Fibroblast of villous mesenchyme (primary cell): ENCODE results near the gene SLC7A11. TPM values are rescaled to one million over a fixed set of nuclear protein-coding genes. Genes with fewer than 3 reads are reported as not detected.
"Not testable (repeated sequence)": the region's sequence is repeated elsewhere in the genome, so short reads cannot be mapped to it uniquely, and the experiment has no call there.

ENCODE experiments used
- DNase-seq: peaks from one replicate; pipeline ENCODE4 v3.0.0-alpha.2; 2010; ENCODE audit warnings: low read depth
- H3K4me3 ChIP-seq: 2 replicates; pipeline ENCODE4 v1.5.1; 2011; ENCODE audit warnings: low read depth, mild to moderate bottlenecking, low read length
- CTCF ChIP-seq: IDR thresholded peaks from 2 replicates; pipeline ENCODE4 v1.5.1; 2012; ENCODE audit warnings: low read depth, mild to moderate bottlenecking, low read length; ENCODE audit not compliant: insufficient read depth
- total RNA-seq: library from RNA; depleted of rRNA; stranded (reverse); fragments of >200 nt; gene quantifications from 2 replicates; pipeline ENCODE4 v1.2.3, GENCODE V29; 2012

Gene SLC7A11
- total RNA-seq, 1 donor, result 94.1 TPM

- no peak for DNase-seq
- TF ChIP-seq CTCF, result no peak
- peak overlapping the region; percentile 70 for H3K4me3 ChIP-seq
These were observed 3.4 kb downstream of the SLC7A11 start for GRCh38 chr4:138238521-138239292.

GRCh38 chr4:138237132-138237531 lies 5.0 kb downstream of the SLC7A11 start:
- H3K4me3 ChIP-seq, DNase-seq: not testable (repeated sequence)

GRCh38 chr4:138236037-138236436 lies 6.1 kb downstream of the SLC7A11 start:
- no peak for DNase-seq
- TF ChIP-seq CTCF, result no peak
- no peak overlapping the region for H3K4me3 ChIP-seq

- peak; percentile 94 for DNase-seq
- no peak for TF ChIP-seq CTCF
- H3K4me3 ChIP-seq, result no peak overlapping the region
These were observed 6.7 kb downstream of the SLC7A11 start for GRCh38 chr4:138235419-138235952.

- no peak for DNase-seq
- no peak overlapping the region for H3K4me3 ChIP-seq
- no peak for TF ChIP-seq CTCF
These were observed 7.9 kb downstream of the SLC7A11 start for GRCh38 chr4:138234248-138234647.

- DNase-seq, result no peak
- no peak for TF ChIP-seq CTCF
- H3K4me3 ChIP-seq, result no peak overlapping the region
These were observed 8.7 kb downstream of the SLC7A11 start for GRCh38 chr4:138233313-138234034.

- no peak for TF ChIP-seq CTCF
- DNase-seq, result no peak
- no peak overlapping the region for H3K4me3 ChIP-seq
These were observed 9.8 kb downstream of the SLC7A11 start for GRCh38 chr4:138232364-138232763.
